Spleen (tissue), 11 donors: ENCODE data around the gene PXMP2. TPM values are rescaled to one million over a fixed set of nuclear protein-coding genes. Genes with fewer than 3 reads are reported as not detected.
A peak's percentile ranks its signal among the peaks of the same experiment; 100 is the strongest.

ENCODE experiments used
- DNase-seq: peaks from one replicate; pipeline ENCODE4 v3.0.0-alpha.2; 2020
- H3K27ac ChIP-seq, 8 donors: fragments of 200-600 bp; sonication (generic) in 7 of 8; 1 replicate in 4 of 8; 2 replicates in 4 of 8; pipeline versions ENCODE4 v1.5.0 to v1.8.0; 2016 to 2021; ENCODE audit warnings: inconsistent platforms in 4 of 8, mild to moderate bottlenecking in 4 of 8, moderate library complexity in 1 of 8
- H3K27me3 ChIP-seq, 7 donors: fragments of 200-600 bp; sonication (generic) in 6 of 7; replicated peaks in 1 of 7; 1 replicate in 4 of 7; 2 replicates in 3 of 7; pipeline versions ENCODE4 v1.5.0 to v1.8.0; 2016 to 2021; ENCODE audit warnings: inconsistent platforms in 3 of 7, mild to moderate bottlenecking in 1 of 7
- H3K36me3 ChIP-seq, 6 donors: fragments of 200-600 bp; sonication (generic) in 5 of 6; 1 replicate in 4 of 6; 2 replicates in 2 of 6; pipeline versions ENCODE4 v1.5.0 to v1.8.0; 2016 to 2021; ENCODE audit warnings: inconsistent platforms in 2 of 6
- H3K4me1 ChIP-seq, 6 donors: fragments of 200-600 bp; sonication (generic) in 5 of 6; 1 replicate in 3 of 6; 2 replicates in 3 of 6; pipeline versions ENCODE4 v1.5.0 to v1.8.0; 2016 to 2021; ENCODE audit warnings: inconsistent platforms in 3 of 6
- H3K4me3 ChIP-seq, 8 donors: fragments of 200-600 bp; sonication (generic) in 7 of 8; 1 replicate in 4 of 8; 2 replicates in 4 of 8; pipeline versions ENCODE4 v1.5.0 to v1.8.0; 2016 to 2021; ENCODE audit warnings: inconsistent platforms in 4 of 8, mild to moderate bottlenecking in 4 of 8, moderate library complexity in 2 of 8
- H3K9me3 ChIP-seq, 8 donors: fragments of 200-600 bp; sonication (generic) in 7 of 8; 1 replicate in 4 of 8; 2 replicates in 4 of 8; pipeline versions ENCODE4 v1.5.0 to v1.8.0; 2016 to 2021; ENCODE audit warnings: inconsistent platforms in 4 of 8
- CTCF ChIP-seq, 11 experiments: fragments of 200-600 bp in 7 of 11; fragments of 450-650 bp in 4 of 11; sonication (generic) in 4 of 11; IDR thresholded peaks in 8 of 11; conservative IDR thresholded peaks in 3 of 11; 1 replicate in 7 of 11; 2 replicates in 4 of 11; pipeline versions ENCODE4 v1.4.0 to v1.8.0; 2016 to 2021; ENCODE audit warnings: antibody characterized with exemption in 11 of 11, inconsistent platforms in 4 of 11, mild to moderate bottlenecking in 1 of 11
- POLR2A ChIP-seq, 3 donors: fragments of 450-650 bp; IDR thresholded peaks; one replicate each; pipeline ENCODE4 v1.5.1; 2017; ENCODE audit warnings: antibody characterized with exemption in 3 of 3, mild to moderate bottlenecking in 1 of 3
- POLR2AphosphoS5 ChIP-seq, 3 donors: sonication (generic); formaldehyde crosslinking; IDR thresholded peaks; one replicate each; pipeline ENCODE4 v1.5.1; 2017; ENCODE audit warnings: antibody characterized with exemption in 3 of 3
- WGBS, 5 donors: extraction: QIAGEN DNeasy Blood & Tissue Kit in 3 of 5; methylation state at CpG; one replicate each; pipeline versions ENCODE4 v1.1.5 to v1.1.7; 2013 to 2018; 5-methylcytosine and 5-hydroxymethylcytosine counted together
- intact Hi-C: fragments of 100-400 bp; cut with DNase I; formaldehyde crosslinking; loops from one replicate; pipeline ENCODE4 v1.15.0; 2023; ENCODE audit warnings: low total_unique reads
- polyA plus RNA-seq, 3 donors: library from polyadenylated mRNA; stranded (reverse); fragments of 200-250 nt; gene quantifications; one replicate each; pipeline ENCODE4 v1.2.1, GENCODE V29; 2013
- total RNA-seq, 7 donors: library from RNA; depleted of rRNA in 3 of 7; stranded (reverse); fragments of >200 nt in 3 of 7; fragmentation: NEBNext Ultra II Directional in 4 of 7; extraction: Animal tissue kit (Norgen Biotek cat#: 25700) in 4 of 7; gene quantifications; one replicate each; pipeline versions ENCODE4 v1.1.0 to v1.2.1, GENCODE V29; 2016 to 2021
- donor health status: healthy with polysubstance abuse.
- donor health status: DM: no; HTN: no; CAD: no; lungs with moderate emphysema.
- donor health status: DM: no; HTN: no; CAD: no.
- donor health status: Bipolar disorder and iron deficiency.
- donor health status: healthy.
- donor health status: DM: no; HTN: no; CAD: no.
- donor health status: DM: yes; HTN: yes; CAD: no.

Gene PXMP2
- total and polyA plus RNA-seq, 10 donors, result 3.3 to 19.6 (median 9.7) TPM

GRCh38 chr12:132720606-132721345 is 33.4 kb downstream of the PXMP2 start:
- DNase-seq, result no peak
- WGBS, 5 donors, result 93 to 95% (median 95%) methylated on average over 25 of the region's 25 CpGs
- no peak overlapping the region for H3K4me3 ChIP-seq
- no peaks in the 10 kb centered on the region for H3K9me3 ChIP-seq
- H3K27ac ChIP-seq, result no peak overlapping the region
- TF ChIP-seq POLR2A (IDR thresholded peaks at IDR 0.05), result no peak
- TF ChIP-seq POLR2AphosphoS5 (IDR thresholded peaks at IDR 0.05), result peak in 1 of 3 donors; percentile 51
- no peak for TF ChIP-seq CTCF (IDR thresholded peaks at IDR 0.05 in 8 of 11, conservative IDR thresholded peaks at IDR 0.05 in 3 of 11)
- H3K36me3 ChIP-seq, result peaks cover 3 to 100% (median 90%) of the 10 kb centered on the region in 6 donors
- no peaks in the 10 kb centered on the region for H3K4me1 ChIP-seq
- intact Hi-C loops, result no loop called here
- H3K27me3 ChIP-seq, result no peaks in the 10 kb centered on the region

- Histone ChIP-seq H3K27ac (no peak overlapping the region), H3K27me3 (no peaks in the 10 kb centered on the region), H3K36me3 (peaks cover 9 to 100% (median 95%) of the 10 kb centered on the region in 6 donors), H3K9me3 (no peaks in the 10 kb centered on the region), H3K4me3 (no peak overlapping the region), H3K4me1 (no peaks in the 10 kb centered on the region)
- WGBS, 5 donors, result 86 to 94% (median 89%) methylated on average over 16 to 30 of the region's 30 CpGs
- intact Hi-C loops, result no loop called here
- no peak for TF ChIP-seq POLR2AphosphoS5 (IDR thresholded peaks at IDR 0.05)
- TF ChIP-seq POLR2A (IDR thresholded peaks at IDR 0.05), result no peak
- TF ChIP-seq CTCF (IDR thresholded peaks at IDR 0.05 in 8 of 11, conservative IDR thresholded peaks at IDR 0.05 in 3 of 11), result no peak
- DNase-seq, result no peak
These were observed 35.8 kb downstream of the PXMP2 start for GRCh38 chr12:132723015-132723763.

- TF ChIP-seq POLR2A (IDR thresholded peaks at IDR 0.05), result no peak
- no peak for TF ChIP-seq POLR2AphosphoS5 (IDR thresholded peaks at IDR 0.05)
- TF ChIP-seq CTCF (IDR thresholded peaks at IDR 0.05 in 8 of 11, conservative IDR thresholded peaks at IDR 0.05 in 3 of 11), result no peak
- H3K4me3 ChIP-seq, result no peak overlapping the region
- no peak for DNase-seq
- no peak overlapping the region for H3K27ac ChIP-seq
- 86 to 97% (median 94%) methylated on average over 2 of the region's 2 CpGs for WGBS, 5 donors
- intact Hi-C loops, result no loop called here
- no peaks in the 10 kb centered on the region for H3K4me1 ChIP-seq
- H3K27me3 ChIP-seq, result no peaks in the 10 kb centered on the region
- H3K36me3 ChIP-seq, result peaks cover 9 to 100% (median 98%) of the 10 kb centered on the region in 6 donors
- H3K9me3 ChIP-seq, result no peaks in the 10 kb centered on the region
These were observed 36.4 kb downstream of the PXMP2 start for GRCh38 chr12:132723764-132724140.
